C4-2B (cell line): ENCODE results near the gene DDX18.

Source experiments
- H3K27ac ChIP-seq: fragments of 450-650 bp; 2 replicates; pipeline ENCODE4 v1.5.1; 2017
- ZFX ChIP-seq: fragments of 450-650 bp; IDR thresholded peaks from 2 replicates; pipeline ENCODE4 v1.6.1; 2017
- TF ChIP-seq, protein P1 (sequence below): fragments of 450-650 bp; conservative IDR thresholded peaks from 2 replicates; pipeline ENCODE4 v1.5.1; 2017; ENCODE audit warnings: mild to moderate bottlenecking

DDX18 gene

DNA sequence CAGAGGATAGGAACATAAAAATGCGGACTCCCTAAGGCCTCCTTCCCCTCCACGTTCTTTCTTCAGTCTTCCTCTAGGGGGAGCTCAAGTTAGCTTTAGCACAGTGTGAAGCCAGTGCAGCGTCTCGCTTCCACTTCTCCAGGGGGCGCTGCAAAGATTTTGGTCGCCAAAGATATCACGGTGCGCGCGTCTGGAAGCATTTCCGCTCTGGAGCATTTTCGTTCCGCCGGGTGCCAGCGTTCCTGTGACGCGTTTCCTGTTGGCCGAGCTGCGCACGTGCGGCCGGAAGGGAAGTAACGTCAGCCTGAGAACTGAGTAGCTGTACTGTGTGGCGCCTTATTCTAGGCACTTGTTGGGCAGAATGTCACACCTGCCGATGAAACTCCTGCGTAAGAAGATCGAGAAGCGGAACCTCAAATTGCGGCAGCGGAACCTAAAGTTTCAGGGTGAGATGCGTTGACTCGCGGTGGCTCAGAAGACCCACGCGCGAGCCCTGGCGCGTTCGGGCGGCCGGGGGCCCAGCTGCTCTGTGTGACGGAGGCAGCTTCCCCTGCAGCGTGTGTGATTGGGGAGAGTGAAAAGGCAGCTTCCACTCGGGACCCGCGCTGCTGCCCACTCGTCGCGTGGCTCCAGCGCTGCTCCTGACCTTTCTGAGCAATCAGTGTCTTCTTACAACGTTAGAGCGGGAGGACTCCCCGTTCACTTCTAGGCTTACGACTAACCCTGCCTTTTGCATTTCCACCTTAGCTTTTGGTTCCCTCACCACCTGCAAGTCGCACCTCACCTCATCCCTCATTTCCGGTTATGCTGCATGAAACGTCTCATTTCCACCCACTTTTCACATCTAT, at the start of gene DDX18:
DDX18 (plus strand) TSS at position 275 of the 848 bp plus-strand sequence; CDS start at position 362, 87 bp downstream.
- H3K27ac ChIP-seq: peak within 1 kb of the TSS; percentile 94
- peak; percentile 65 for TF ChIP-seq ZFX
- TF ChIP-seq, protein P1, sequence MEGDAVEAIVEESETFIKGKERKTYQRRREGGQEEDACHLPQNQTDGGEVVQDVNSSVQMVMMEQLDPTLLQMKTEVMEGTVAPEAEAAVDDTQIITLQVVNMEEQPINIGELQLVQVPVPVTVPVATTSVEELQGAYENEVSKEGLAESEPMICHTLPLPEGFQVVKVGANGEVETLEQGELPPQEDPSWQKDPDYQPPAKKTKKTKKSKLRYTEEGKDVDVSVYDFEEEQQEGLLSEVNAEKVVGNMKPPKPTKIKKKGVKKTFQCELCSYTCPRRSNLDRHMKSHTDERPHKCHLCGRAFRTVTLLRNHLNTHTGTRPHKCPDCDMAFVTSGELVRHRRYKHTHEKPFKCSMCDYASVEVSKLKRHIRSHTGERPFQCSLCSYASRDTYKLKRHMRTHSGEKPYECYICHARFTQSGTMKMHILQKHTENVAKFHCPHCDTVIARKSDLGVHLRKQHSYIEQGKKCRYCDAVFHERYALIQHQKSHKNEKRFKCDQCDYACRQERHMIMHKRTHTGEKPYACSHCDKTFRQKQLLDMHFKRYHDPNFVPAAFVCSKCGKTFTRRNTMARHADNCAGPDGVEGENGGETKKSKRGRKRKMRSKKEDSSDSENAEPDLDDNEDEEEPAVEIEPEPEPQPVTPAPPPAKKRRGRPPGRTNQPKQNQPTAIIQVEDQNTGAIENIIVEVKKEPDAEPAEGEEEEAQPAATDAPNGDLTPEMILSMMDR: peak; percentile 99

- TF ChIP-seq ZFX: no peak
- TF ChIP-seq, protein P1: no peak
- H3K27ac ChIP-seq: no peak overlapping the region
Observed at GRCh38 chr2:117770730-117771129, 43.8 kb upstream of the DDX18 start.

GRCh38 chr2:117771969-117772630, 42.4 kb upstream of the DDX18 start:
- H3K27ac ChIP-seq: peak overlapping the region; percentile 28
- TF ChIP-seq ZFX: no peak
- TF ChIP-seq, protein P1: peak; percentile 70

- TF ChIP-seq, protein P1: no peak
- no peak for TF ChIP-seq ZFX
- H3K27ac ChIP-seq: no peak overlapping the region
Observed at GRCh38 chr2:117774716-117775115, 39.8 kb upstream of the DDX18 start.

- no peak overlapping the region for H3K27ac ChIP-seq
- TF ChIP-seq ZFX: no peak
- TF ChIP-seq, protein P1: no peak
Observed at GRCh38 chr2:117775703-117776219, 38.7 kb upstream of the DDX18 start.

DNA sequence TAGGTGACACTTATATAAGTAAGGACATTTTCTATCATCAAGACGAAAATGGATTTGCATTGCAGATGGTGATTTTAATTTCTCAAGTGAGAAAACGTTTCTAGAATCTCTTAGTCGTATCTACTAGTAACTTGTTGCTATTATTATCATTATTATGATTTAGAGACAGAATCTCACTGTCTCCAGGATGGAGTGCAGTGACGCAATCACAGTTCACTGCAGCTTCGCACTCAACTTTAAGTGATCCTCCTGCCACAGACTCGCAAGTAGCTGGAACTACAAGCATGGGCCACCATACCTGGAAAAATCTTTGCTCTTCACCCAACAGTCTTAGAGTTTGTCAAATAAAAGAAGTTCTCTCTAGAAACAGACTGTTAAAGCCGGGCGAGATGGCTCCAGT, 37.6 kb upstream of the DDX18 start:
- TF ChIP-seq, protein P1: no peak
- no peak for TF ChIP-seq ZFX
- H3K27ac ChIP-seq: no peak overlapping the region

DNA sequence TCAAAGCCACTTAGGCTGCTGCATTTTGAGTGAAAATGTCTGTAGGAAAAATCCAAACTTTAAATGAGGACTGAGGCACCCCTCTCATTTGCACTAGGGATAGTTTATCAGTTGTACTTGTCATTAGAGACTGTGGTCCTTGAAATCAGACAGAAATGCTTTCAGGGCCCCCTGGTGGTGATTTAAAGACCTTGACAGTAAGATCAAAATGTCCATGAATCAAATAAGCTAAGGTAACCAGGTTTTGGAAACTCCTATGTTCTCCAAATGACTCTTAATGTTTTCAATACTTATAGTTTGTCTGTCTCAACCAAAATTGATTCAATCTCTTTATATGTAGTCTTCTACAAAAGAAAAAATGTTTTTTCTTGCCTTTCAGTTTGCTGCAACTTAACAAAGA, 28.8 kb upstream of the DDX18 start:
- TF ChIP-seq, protein P1: peak; percentile 77
- TF ChIP-seq ZFX: no peak
- H3K27ac ChIP-seq: no peak overlapping the region
